MM.1S (cell line): ENCODE measurements around the gene BAG5.

ENCODE experiments used
- DNase-seq: peaks from one replicate; pipeline ENCODE4 v3.0.0-alpha.2; 2015
- H2AFZ ChIP-seq: fragments of 300-600 bp; sonication (generic); 2 replicates; pipeline ENCODE4 v1.6.0; 2016; ENCODE audit warnings: antibody characterized with exemption, low read length
- H3F3A ChIP-seq: fragments of 300-600 bp; sonication (generic); 2 replicates; pipeline ENCODE4 v1.6.1; 2016; ENCODE audit warnings: mild to moderate bottlenecking, antibody characterized with exemption, low read length, moderate library complexity, mixed read lengths; ENCODE audit not compliant: insufficient read depth
- H3K27ac ChIP-seq: fragments of 300-600 bp; sonication (generic); 2 replicates; pipeline ENCODE4 v1.5.1; 2016; ENCODE audit warnings: mild to moderate bottlenecking, low read length
- H3K27me3 ChIP-seq: fragments of 300-600 bp; sonication (generic); replicated peaks from 2 replicates; pipeline ENCODE4 v1.6.0; 2016; ENCODE audit warnings: low read length; ENCODE audit not compliant: insufficient read depth
- H3K36me3 ChIP-seq: fragments of 300-600 bp; sonication (generic); replicated peaks from 2 replicates; pipeline ENCODE4 v1.6.1; 2016; ENCODE audit warnings: mild to moderate bottlenecking, low read length, mixed read lengths; ENCODE audit not compliant: insufficient read depth
- H3K4me1 ChIP-seq: fragments of 300-600 bp; sonication (generic); 2 replicates; pipeline ENCODE4 v1.6.1; 2016; ENCODE audit warnings: low read length, mixed read lengths
- H3K4me2 ChIP-seq: fragments of 300-600 bp; sonication (generic); 2 replicates; pipeline ENCODE4 v1.6.0; 2016; ENCODE audit warnings: low read depth, low read length
- H3K4me3 ChIP-seq: fragments of 300-600 bp; sonication (generic); 2 replicates; pipeline ENCODE4 v1.5.1; 2016; ENCODE audit warnings: low read length, mixed read lengths
- H3K79me2 ChIP-seq: fragments of 300-600 bp; sonication (generic); 2 replicates; pipeline ENCODE4 v1.6.1; 2016; ENCODE audit warnings: mixed run types, low read length, mixed read lengths
- H3K9ac ChIP-seq: fragments of 300-600 bp; sonication (generic); 2 replicates; pipeline ENCODE4 v1.6.1; 2016; ENCODE audit warnings: low read length, mixed read lengths
- H3K9me2 ChIP-seq: fragments of 300-600 bp; sonication (generic); replicated peaks from 2 replicates; pipeline ENCODE4 v1.6.1; 2016; ENCODE audit warnings: mild to moderate bottlenecking, low read length, mixed read lengths; ENCODE audit not compliant: insufficient read depth
- H3K9me3 ChIP-seq: fragments of 300-600 bp; sonication (generic); replicated peaks from 2 replicates; pipeline ENCODE4 v1.6.1; 2016; ENCODE audit warnings: mild to moderate bottlenecking, low read length, mixed read lengths; ENCODE audit not compliant: insufficient read depth
- H4K20me1 ChIP-seq: fragments of 300-600 bp; sonication (generic); 2 replicates; pipeline ENCODE4 v1.6.1; 2016; ENCODE audit warnings: mild to moderate bottlenecking, low read length, moderate library complexity, mixed read lengths; ENCODE audit not compliant: insufficient read depth
- EZH2 ChIP-seq: fragments of 300-600 bp; sonication (generic); optimal IDR thresholded peaks from 2 replicates; pipeline ENCODE3; 2017; ENCODE audit warnings: low read depth, mild to moderate bottlenecking, antibody characterized with exemption, low read length, mixed read lengths
- EZH2phosphoT487 ChIP-seq: fragments of 300-600 bp; sonication (generic); IDR thresholded peaks from 2 replicates; pipeline ENCODE4 v1.6.1; 2018; ENCODE audit warnings: antibody characterized with exemption, low read length
- TF ChIP-seq, protein P1 (sequence below): fragments of 300-600 bp; sonication (generic); IDR thresholded peaks from 2 replicates; pipeline ENCODE4 v1.5.1; 2016; ENCODE audit warnings: antibody characterized with exemption, low read length, mixed read lengths

Gene BAG5

DNA sequence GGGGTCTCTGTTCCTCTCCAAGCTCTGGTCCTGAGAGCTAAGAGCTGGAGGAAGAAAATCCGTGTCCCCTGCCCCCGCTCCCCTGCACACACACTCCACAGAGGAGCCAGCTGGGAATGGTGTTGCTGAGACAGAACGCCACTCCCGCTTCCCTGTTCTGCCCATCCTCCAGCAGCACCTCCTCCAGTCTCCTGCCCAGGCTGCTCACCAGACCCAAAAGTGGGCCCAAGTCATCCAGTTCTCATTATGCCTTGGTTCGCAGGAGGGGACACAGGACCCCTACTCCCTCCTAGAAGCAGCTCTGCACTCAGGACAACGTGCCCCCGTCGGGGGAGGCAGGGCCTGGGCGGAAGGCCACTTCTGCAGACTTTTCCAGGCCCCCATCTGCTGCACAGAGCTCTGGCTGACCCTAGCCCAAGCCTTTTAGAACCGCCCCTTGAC is 34.3 kb downstream of the BAG5 start:
- Histone ChIP-seq H3K27ac (no peak overlapping the region), H4K20me1 (no peaks in the 10 kb centered on the region), H3K9ac (peak overlapping the region; percentile 83; the same call in 1 of the 2 replicates), H3K4me3 (peak overlapping the region; percentile 70), H3K9me2 (no peaks in the 10 kb centered on the region), H2AFZ (peak overlapping the region; percentile 53; the same call in 1 of the 2 replicates), H3K9me3 (no peaks in the 10 kb centered on the region), H3K79me2 (peaks cover 31% of the 10 kb centered on the region), H3K4me1 (no peaks in the 10 kb centered on the region), H3F3A (no peaks in the 10 kb centered on the region), H3K4me2 (peak overlapping the region; percentile 70), H3K27me3 (no peaks in the 10 kb centered on the region; the same call in 1 of the 2 replicates), H3K36me3 (no peaks in the 10 kb centered on the region)
- no peak for TF ChIP-seq EZH2
- TF ChIP-seq, protein P1, sequence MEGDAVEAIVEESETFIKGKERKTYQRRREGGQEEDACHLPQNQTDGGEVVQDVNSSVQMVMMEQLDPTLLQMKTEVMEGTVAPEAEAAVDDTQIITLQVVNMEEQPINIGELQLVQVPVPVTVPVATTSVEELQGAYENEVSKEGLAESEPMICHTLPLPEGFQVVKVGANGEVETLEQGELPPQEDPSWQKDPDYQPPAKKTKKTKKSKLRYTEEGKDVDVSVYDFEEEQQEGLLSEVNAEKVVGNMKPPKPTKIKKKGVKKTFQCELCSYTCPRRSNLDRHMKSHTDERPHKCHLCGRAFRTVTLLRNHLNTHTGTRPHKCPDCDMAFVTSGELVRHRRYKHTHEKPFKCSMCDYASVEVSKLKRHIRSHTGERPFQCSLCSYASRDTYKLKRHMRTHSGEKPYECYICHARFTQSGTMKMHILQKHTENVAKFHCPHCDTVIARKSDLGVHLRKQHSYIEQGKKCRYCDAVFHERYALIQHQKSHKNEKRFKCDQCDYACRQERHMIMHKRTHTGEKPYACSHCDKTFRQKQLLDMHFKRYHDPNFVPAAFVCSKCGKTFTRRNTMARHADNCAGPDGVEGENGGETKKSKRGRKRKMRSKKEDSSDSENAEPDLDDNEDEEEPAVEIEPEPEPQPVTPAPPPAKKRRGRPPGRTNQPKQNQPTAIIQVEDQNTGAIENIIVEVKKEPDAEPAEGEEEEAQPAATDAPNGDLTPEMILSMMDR = no peak
- TF ChIP-seq EZH2phosphoT487 = no peak
- no peak for DNase-seq

DNA sequence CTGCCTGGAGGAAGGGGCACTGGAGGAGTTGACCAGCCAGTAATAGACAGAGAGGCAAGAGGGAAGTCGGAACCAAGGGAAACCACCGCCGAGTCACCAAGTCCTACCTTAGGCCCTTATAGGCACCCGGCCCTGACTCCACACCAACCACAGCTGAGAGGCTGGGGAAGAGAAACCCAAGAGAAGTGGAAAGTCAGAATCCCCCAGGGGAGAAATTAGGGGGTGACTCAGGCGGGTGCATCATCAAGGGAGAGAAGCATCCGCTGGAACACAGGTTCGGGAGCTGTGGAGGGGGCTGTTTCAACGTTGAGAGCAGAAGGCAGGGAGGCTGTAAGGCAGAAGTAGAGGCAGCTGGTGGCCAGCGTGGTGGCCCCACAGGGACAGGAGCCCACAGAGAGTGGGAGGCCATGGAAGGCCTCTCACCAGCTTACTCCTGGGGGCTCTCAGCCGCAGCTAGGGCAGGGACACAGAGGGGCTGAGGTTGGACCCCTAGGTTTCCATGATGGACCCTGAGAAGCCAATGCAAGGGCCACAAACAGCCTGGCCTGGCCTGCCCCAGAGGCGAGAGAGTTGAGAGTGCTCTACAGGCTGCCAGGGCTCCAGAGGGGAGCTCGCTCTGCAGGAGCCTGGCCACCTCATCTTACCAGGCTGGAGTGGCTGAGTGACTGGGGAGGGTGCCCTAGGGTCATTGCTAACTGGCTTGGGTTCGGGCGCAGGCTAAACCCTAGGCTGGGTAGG is 34.9 kb downstream of the BAG5 start:
- Histone ChIP-seq H3K27ac (no peak overlapping the region), H3K4me2 (peak overlapping the region; percentile 70; the same call in 1 of the 2 replicates)
- DNase-seq = no peak

DNA sequence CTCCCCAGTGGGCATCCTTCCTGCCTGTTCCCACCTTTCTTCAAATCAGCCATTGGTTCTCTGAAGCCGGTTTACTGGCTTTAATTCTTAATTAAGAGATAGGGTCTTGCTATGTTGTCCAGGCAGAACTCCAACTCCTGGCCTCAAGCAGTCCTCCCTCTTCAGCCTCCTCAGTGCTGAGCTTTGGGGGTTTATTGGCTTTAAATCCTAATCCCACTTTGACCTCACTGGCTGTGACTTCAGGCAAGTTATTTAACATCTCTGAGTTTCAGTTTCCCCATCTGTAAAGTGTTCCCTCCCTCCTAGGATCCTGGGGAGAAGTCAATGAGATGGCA is 35.6 kb downstream of the BAG5 start:
- Histone ChIP-seq H3K9ac (no peak overlapping the region), H3K9me2 (no peaks in the 10 kb centered on the region), H3K4me1 (no peaks in the 10 kb centered on the region), H3K4me2 (no peak overlapping the region), H3K27me3 (no peaks in the 10 kb centered on the region; the same call in 1 of the 2 replicates), H3K9me3 (no peaks in the 10 kb centered on the region), H3K36me3 (no peaks in the 10 kb centered on the region), H3K4me3 (no peak overlapping the region), H3F3A (no peaks in the 10 kb centered on the region), H3K79me2 (peaks cover 31% of the 10 kb centered on the region), H4K20me1 (no peaks in the 10 kb centered on the region), H3K27ac (no peak overlapping the region), H2AFZ (no peak overlapping the region)
- DNase-seq = no peak
- TF ChIP-seq EZH2phosphoT487 = no peak
- TF ChIP-seq, protein P1 = no peak
- TF ChIP-seq EZH2 = no peak

More for the DNA sequence above, 34.9 kb downstream of the BAG5 start:
- no peaks in the 10 kb centered on the region for H3K9me2 ChIP-seq
- no peaks in the 10 kb centered on the region for H3F3A ChIP-seq
- TF ChIP-seq, protein P1 = no peak
- TF ChIP-seq EZH2phosphoT487 (no peak), EZH2 (no peak)
- no peaks in the 10 kb centered on the region; the same call in 1 of the 2 replicates for H3K27me3 ChIP-seq
- no peaks in the 10 kb centered on the region for H3K36me3 ChIP-seq
- H3K9me3 ChIP-seq = no peaks in the 10 kb centered on the region
- H4K20me1 ChIP-seq = no peaks in the 10 kb centered on the region
- H3K4me1 ChIP-seq = no peaks in the 10 kb centered on the region
- no peak overlapping the region for H3K9ac ChIP-seq
- H2AFZ ChIP-seq = no peak overlapping the region
- H3K79me2 ChIP-seq = peaks cover 31% of the 10 kb centered on the region
- H3K4me3 ChIP-seq = no peak overlapping the region
